Activated CD8-positive, alpha-beta memory T cell treated with anti-CD3 and anti-CD28 coated beads for 24 hours (primary cell): Measurements from ENCODE around the gene MTG1.

ENCODE experiments used
- DNase-seq: peaks from one replicate; pipeline ENCODE4 v3.0.0-alpha.2; 2020

Gene MTG1

GRCh38 chr10:133471300-133472109 lies 77.5 kb downstream of the MTG1 start:
- no peak for DNase-seq
